GM13977 (cell line): Measurements from ENCODE around the gene RNH1.

Source experiments
- DNase-seq: peaks from one replicate; pipeline ENCODE4 v3.0.0; 2012; ENCODE audit warnings: low spot score
- in situ Hi-C: fragments of 300-500 bp; cut with MboI; formaldehyde crosslinking; loops from one replicate; pipeline ENCODE4 v1.12.0; 2022; ENCODE audit warnings: low sequenced_read_pairs, low pct_unique_long_range_greater_than_20kb, mixed read lengths, inconsistent platforms; ENCODE audit not compliant: unreplicated experiment
- TF ChIP-seq, protein P1 (sequence below): IDR thresholded peaks from 2 replicates; pipeline ENCODE4 v1.5.1; 2012; ENCODE audit warnings: mild to moderate bottlenecking, control low read depth; ENCODE audit not compliant: insufficient read depth; ENCODE audit errors: extremely low read depth, missing control alignments

RNH1 gene

DNA sequence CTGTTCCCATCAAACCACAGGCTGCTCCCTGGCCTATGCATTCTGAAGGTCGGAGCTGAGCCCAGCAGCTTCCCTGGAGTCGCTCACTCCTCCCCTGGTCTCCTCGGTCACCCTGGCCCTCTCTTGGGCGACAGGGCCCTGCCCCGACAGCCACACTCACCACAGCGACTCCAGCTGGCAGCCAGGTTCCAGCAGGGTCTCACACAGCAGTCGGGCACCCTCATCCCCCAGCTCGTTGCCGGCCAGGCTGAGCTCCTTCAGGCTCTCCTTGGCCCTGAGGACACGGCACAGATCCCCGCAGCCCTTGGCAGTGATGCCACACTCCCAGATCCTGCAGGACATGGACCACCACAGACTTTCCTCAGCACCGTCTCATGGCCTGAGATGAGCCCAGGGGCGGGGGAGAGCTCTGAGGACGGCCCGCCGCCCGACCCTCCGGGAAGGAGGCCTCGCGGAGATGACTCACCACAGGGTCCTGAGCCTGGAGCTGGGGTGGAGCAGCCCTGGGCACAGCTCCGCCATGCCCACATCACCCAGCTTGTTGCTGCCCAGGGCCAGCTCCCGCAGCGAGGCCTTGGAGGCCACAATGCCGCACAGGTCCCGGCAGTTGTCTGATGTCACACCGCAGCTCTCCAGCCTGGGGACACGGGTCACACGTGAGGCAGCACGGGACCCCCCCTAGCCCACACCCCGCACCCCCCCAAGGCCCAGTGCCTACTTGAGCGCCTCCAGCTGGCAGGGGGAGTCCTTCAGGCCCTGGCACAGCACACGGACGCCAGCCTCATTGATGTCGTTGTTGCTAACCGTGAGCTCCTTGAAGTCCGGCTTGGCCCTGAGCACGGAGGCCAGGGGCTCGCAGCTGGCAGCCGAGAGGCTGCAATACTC is 8.5 kb downstream of the RNH1 start:
- TF ChIP-seq, protein P1, sequence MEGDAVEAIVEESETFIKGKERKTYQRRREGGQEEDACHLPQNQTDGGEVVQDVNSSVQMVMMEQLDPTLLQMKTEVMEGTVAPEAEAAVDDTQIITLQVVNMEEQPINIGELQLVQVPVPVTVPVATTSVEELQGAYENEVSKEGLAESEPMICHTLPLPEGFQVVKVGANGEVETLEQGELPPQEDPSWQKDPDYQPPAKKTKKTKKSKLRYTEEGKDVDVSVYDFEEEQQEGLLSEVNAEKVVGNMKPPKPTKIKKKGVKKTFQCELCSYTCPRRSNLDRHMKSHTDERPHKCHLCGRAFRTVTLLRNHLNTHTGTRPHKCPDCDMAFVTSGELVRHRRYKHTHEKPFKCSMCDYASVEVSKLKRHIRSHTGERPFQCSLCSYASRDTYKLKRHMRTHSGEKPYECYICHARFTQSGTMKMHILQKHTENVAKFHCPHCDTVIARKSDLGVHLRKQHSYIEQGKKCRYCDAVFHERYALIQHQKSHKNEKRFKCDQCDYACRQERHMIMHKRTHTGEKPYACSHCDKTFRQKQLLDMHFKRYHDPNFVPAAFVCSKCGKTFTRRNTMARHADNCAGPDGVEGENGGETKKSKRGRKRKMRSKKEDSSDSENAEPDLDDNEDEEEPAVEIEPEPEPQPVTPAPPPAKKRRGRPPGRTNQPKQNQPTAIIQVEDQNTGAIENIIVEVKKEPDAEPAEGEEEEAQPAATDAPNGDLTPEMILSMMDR = no peak
- in situ Hi-C loops = no loop called here

DNA sequence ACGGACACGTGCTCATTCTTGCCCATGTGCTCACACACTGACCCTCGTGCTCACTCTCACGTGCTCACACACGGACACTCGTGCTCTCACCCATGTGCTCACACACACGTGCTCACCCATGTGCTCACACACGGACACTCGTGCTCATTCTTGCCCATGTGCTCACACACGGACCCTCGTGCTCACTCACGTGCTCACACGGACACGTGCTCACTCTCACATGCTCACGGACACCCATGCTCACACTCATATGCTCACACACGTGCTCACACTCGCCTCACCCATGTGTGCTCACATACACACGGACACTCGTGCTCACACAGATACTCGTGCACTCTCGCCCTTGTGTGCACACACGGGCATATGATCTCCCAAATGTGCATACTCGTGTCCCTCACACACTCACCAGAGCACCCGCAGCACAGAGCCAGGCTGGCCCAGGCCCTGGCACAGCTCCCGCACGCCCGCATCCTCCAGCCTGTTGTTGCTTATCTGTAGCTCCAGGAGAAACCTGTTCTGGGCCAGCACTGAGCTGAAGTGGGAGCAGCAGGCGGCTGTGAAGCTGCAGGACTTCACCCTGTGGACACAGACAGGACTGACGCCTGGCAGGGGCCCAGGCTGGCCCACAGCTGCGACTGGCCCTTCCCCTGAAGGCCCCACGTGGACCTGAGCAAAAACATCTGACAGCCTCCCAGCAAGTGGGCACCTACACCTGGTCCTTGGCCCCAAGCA is 9.3 kb downstream of the RNH1 start:
- TF ChIP-seq, protein P1 = no peak
- in situ Hi-C loops = no loop called here
- no peak for DNase-seq

More for the DNA sequence above, 8.5 kb downstream of the RNH1 start:
- DNase-seq = no peak

DNA sequence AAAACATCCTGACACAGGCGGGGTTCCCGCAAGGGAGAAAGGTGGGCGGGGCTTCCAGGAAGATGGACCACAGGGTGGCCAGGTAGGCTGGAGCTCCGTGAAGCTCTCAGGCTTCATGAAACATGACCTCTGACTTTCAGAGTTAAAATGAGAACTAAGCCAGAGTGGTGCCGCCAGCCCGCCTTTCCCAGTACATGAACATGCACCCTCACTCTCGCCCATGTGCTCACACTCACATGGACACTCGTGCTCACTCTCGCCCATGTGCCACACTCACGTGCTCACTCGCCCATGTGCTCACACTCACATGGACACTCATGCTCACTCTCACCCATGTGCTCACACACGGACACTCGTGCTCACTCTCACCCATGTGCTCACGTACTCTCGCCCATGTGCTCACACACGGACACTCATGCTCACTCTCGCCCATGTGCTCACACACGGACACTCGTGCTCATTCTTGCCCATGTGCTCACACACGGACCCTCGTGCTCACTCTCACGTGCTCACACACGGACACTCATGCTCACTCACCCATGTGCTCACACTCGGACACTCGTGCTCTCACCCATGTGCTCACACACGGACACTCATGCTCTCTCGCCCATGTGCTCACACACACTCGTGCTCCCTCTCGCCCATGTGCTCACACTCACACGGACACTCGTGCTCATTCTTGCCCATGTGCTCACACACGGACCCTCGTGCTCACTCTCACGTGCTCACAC is 10.0 kb downstream of the RNH1 start:
- no peak for DNase-seq
- in situ Hi-C loops = no loop called here
- TF ChIP-seq, protein P1 = no peak

DNA sequence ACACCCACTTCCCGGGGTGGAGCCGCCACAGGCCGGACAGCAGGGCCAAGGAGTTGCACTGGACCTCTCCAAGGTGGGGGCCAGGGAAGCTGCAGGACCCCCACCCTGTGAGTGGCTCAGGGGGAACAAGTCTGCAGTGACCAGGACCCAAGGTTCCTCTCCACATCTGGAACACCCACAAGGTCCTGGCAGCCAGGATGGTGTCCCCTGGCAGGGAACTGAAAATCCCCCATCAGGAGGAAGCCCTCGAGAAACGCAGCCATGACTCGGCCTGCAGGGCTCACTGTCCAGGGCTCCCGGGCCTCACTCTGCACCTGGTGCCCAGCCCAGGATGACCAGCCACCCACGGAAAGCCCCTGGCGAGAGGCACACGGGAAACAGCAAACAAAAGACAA is 11.5 kb downstream of the RNH1 start:
- DNase-seq = no peak
- TF ChIP-seq, protein P1 = no peak
- in situ Hi-C loops = no loop called here

- in situ Hi-C loops = no loop called here
- TF ChIP-seq, protein P1 = no peak
- no peak for DNase-seq
These were observed 12.1 kb downstream of the RNH1 start for GRCh38 chr11:494761-495536.
